KOPT-K1 (cell line): ENCODE measurements around the gene METTL21A.

Source experiments
- H3K27ac ChIP-seq: fragments of 200-600 bp; sonication (generic); 2 replicates; pipeline ENCODE4 v1.5.1; 2016; ENCODE audit warnings: antibody characterized with exemption, mild to moderate bottlenecking, low read depth, low read length; ENCODE audit not compliant: poor library complexity, severe bottlenecking
- H3K36me3 ChIP-seq: fragments of 200-600 bp; sonication (generic); 2 replicates; pipeline ENCODE4 v1.5.1; 2017; ENCODE audit warnings: antibody characterized with exemption, mild to moderate bottlenecking, low read length, moderate library complexity; ENCODE audit not compliant: insufficient read depth
- H3K9me3 ChIP-seq: fragments of 200-600 bp; sonication (generic); 2 replicates; pipeline ENCODE4 v1.5.1; 2017; ENCODE audit warnings: antibody characterized with exemption, low read length, mild to moderate bottlenecking; ENCODE audit not compliant: insufficient read depth, poor library complexity, severe bottlenecking

METTL21A gene

DNA sequence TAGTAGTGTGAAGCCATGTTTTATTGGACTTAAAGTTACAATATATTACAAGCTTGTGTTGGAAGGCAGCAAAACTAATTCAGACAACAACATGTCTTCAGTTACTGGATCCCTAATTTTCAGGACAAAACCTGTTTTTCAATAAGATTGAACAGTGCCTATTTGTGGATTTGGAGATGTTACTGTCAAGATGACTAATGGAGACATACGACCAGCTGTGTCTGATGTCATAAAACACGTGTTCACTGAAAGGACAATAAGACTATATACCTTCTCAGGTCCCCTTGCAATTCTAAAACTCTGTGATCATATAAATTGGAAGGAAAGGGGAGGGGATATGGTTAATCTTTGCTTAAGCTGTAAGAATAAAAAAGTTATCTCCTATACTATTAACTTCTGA is 21.7 kb downstream of the METTL21A start:
- Histone ChIP-seq H3K9me3 (no peaks in the 10 kb centered on the region), H3K36me3 (peaks cover 72% of the 10 kb centered on the region), H3K27ac (no peak overlapping the region)

DNA sequence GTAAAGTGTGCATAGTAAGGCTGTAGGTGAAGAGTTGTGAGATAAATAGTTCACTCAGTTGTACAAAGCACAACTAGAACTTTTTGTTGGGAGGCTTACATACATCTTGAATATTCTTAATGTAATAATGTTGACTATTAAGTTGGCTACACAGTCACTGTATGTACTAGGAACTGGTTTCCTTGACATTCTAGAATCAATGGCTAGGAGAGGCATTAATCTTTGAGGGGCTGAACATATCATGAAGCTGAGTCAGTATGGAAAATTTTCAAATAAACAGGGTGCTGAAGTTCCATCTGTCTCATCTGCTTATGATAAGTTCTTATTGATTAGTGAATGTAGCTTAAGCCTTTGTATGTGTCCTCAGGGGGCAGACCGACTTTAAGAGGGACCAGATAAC is 23.4 kb downstream of the METTL21A start:
- Histone ChIP-seq H3K36me3 (peaks cover 74% of the 10 kb centered on the region), H3K9me3 (no peaks in the 10 kb centered on the region), H3K27ac (no peak overlapping the region)

DNA sequence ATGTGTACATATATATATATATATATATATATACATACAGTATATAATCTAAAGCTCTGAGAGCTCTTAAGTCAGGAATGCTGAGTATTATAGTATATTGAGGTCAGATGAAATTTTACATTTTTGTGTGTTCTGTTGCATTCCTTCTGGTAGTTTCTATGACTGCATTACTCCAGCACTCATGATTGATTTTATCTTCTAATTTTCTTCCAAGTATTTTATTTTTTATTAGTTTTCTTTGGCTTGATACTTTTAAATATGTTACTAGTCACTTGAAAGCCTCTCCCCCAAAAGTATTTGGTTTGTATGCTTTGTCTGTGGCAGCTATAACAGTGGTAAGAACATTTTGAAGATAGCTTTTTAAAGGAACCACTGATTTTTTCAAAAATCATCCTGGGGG is 25.0 kb downstream of the METTL21A start:
- Histone ChIP-seq H3K27ac (no peak overlapping the region), H3K36me3 (peaks cover 75% of the 10 kb centered on the region), H3K9me3 (no peaks in the 10 kb centered on the region)

DNA sequence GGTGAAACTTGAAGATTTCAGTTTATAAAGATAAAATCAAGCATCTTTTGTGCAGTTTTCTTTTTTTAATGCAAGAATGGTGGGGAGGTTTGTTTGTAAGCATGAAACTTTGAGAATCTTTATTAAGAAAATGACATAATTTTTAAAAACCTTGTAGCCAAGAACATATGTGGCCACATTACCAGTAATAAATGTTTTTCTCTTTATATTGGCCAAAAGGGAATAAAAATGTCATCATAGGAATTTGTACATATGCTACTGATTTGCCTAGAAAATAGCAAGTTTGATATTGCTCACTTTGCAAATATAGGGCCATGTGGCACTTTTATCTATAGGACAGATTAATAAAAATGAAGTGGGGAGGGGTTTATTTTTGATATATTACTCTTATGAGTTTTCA is 25.6 kb downstream of the METTL21A start:
- no peak overlapping the region for H3K27ac ChIP-seq
- peaks cover 74% of the 10 kb centered on the region for H3K36me3 ChIP-seq
- H3K9me3 ChIP-seq = no peaks in the 10 kb centered on the region

DNA sequence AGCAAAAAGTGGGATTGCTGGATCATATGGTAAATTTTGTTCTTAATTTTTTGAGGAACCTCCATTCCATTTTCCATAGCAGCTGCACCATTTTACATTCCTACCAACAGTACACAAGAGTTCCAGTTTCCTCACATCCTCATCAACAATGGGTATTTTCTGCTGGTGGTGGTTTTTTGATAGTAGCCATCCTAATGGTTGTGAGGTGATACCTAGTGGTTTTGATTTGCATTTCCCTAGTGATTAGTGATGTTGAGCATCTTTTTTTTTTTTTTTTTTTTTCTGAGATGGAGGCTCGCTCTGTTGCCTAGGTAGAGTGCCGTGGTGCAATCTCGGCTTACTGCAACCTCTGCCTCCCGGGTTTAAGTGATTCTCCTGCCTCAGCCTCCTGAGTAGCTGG is 30.5 kb downstream of the METTL21A start:
- H3K36me3 ChIP-seq = peaks cover 98% of the 10 kb centered on the region
- peaks cover 32% of the 10 kb centered on the region for H3K9me3 ChIP-seq

DNA sequence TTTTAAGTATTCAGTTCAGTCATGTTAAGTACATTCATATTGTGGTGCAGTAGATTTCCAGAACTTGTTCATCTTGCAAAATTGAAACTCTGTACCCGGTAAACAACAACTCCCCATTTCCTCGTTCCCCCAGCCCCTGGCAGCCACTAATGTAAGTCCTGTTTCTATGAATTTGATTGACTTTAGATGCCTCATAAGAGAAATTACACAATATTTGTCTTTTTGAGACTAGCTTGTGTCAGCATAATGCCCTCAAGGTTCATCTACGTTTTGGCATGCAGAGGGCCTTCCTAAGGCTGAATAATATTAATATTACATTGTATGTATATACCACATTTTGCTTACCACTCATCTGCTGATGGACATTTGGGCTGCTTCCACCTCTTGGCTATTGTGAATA is 30.9 kb downstream of the METTL21A start:
- Histone ChIP-seq H3K36me3 (peaks cover 98% of the 10 kb centered on the region), H3K27ac (no peak overlapping the region)

More for the DNA sequence above, 30.5 kb downstream of the METTL21A start:
- no peak overlapping the region for H3K27ac ChIP-seq

DNA sequence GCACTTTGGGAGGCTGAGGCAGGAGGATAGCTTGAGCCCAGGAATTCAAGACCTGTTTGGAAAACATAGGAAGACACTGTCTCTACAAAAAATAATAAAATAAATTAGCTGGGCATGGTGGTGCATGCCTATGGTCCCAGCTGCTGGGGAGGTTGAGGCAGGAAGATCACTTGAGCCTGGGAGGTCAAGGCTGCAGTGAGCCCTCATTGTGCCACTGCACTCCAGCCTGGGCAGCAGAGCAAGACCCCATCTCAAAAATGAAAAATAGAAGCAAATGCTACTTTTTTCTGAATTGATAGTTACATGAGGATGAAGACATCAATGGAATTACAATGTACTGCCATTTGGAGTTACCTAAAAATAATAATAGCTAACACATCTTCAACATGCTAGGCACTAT is 31.9 kb downstream of the METTL21A start:
- no peak overlapping the region for H3K27ac ChIP-seq
- H3K36me3 ChIP-seq = peaks cover 98% of the 10 kb centered on the region
- peaks cover 42% of the 10 kb centered on the region for H3K9me3 ChIP-seq

More for the DNA sequence above, 30.9 kb downstream of the METTL21A start:
- peaks cover 37% of the 10 kb centered on the region for H3K9me3 ChIP-seq

DNA sequence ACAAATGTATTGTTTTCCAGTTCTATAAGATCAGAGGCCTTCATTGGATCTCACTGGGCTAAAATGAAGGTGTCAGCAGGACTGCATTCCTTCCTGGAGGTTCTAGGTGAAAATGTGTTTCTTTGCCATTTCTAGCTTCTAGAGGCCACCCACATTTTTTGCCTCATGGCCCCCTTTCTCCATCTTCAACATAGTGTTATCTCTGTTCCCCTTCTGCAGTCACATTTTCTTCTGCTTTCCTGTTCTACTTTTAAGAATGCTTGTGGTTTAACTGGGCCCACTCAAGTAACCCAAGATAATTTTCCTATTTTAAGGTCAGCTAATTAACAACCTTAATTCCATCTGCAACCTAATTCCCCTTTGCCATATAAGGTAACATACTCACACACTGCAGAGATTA is 36.1 kb downstream of the METTL21A start:
- Histone ChIP-seq H3K9me3 (peaks cover 44% of the 10 kb centered on the region), H3K27ac (no peak overlapping the region), H3K36me3 (peaks cover 99% of the 10 kb centered on the region)

DNA sequence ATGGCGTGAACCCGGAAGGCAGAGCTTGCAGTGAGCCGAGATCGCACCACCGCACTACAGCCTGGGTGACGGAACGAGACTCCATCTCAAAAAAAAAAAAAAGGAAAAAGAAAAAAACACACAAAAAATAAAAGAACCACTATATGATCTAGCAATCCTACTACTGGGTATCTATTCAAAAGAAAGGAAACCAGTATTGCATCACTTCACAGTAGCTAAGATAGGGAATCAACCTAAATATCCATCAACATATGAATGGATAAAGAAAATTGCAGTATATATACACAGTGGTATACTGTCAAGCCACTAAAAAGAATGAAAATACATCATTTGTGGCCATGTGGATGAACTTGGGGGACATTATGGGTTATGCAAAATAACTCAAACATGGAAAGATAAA is 37.9 kb downstream of the METTL21A start:
- Histone ChIP-seq H3K27ac (no peak overlapping the region), H3K36me3 (peaks cover 97% of the 10 kb centered on the region), H3K9me3 (peaks cover 35% of the 10 kb centered on the region)

DNA sequence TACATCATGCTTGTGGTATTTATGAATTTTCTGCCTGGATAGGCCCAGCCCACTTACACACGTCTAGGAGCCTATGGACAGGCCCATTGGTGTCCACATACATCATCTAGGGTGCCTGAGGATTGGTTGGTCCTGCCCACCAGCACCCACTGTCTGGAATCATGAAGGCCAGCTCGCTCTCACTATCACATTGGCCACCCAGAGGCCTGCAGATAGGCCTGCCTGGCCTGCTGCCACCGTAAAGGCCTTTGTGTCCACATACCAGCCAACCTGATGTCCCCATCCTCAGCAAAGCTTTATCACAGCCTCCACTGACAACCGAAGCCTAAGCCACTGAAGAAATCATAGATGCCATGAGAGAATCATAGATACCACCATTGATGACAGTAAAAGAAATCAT is 40.2 kb downstream of the METTL21A start:
- Histone ChIP-seq H3K36me3 (peaks cover 96% of the 10 kb centered on the region), H3K27ac (no peak overlapping the region), H3K9me3 (peaks cover 13% of the 10 kb centered on the region)

DNA sequence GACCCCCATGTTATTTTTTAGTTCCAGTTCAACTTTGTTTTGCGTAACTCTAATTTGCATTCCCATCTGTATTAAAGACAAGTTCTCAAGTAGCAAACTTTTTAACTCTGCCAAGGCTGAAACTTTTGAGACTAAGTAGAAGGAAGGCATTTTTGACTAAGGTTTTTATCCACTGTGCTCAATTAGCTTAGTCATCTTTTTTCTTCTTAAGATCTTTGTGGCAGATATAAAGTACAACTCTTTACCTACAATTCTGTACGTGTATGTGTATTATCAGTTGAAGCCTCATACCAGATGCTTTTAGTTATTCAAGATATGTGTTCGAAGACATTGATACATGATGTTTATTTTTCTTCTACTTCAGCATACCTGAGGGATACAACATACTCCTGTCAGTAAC is 53.8 kb downstream of the METTL21A start:
- no peak overlapping the region for H3K27ac ChIP-seq
- H3K9me3 ChIP-seq = no peaks in the 10 kb centered on the region
- peaks cover 100% of the 10 kb centered on the region for H3K36me3 ChIP-seq

DNA sequence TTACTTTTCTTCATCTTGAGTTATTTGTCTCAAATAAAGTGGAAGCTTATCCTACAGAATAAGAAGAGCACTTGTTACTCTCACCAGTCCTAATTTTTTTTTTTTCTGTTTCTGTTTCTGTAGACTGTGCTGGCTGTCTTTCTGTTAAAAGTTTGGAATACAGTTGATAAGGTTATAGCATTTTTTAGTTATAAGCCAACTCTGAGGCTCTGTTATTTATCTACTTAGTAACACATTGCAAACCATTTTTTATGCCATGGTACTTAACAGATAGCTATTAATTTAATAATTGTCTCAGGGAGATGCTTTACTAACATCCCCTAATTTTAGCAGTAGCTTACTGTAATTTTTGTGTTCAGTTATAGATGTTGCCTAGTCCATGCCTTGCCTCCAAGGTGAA is 57.5 kb downstream of the METTL21A start:
- peaks cover 95% of the 10 kb centered on the region for H3K36me3 ChIP-seq
- no peaks in the 10 kb centered on the region for H3K9me3 ChIP-seq
- H3K27ac ChIP-seq = no peak overlapping the region

DNA sequence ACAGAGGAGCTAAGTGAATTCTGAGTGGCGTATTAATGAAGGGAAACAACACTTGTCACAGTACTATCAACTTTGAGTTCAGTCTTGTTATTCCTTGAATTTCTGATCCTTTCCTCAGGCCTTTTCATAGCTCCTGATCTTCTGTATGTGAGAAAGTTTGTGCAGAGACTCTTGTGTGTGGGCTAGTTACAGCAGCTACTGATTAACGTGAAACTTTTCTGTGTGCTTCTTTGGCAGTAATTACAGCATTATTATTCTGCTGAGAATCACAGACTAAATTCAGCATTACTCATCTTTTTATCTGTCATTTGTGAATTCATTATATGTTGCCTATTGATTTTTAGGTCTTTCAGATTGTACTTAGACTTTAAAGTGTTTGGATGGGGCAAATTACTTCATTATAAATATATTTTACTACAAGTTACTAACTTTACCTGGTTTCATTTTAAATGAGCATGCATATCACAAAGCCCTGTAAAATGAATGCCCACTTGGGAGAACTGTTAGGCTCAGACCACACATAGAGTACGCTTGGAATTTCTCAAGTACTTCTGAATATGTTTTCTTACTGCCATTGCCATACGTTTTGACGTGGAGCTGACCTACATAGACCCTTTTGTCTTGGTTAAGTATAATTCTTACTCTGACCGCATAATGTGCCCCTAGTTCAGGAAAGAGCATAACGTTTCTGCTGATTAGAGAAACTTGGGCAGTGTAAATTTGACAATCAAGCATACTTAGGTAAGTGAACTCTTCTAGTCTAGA is 59.3 kb downstream of the METTL21A start:
- no peak overlapping the region for H3K27ac ChIP-seq
- H3K9me3 ChIP-seq = no peaks in the 10 kb centered on the region
- peaks cover 95% of the 10 kb centered on the region for H3K36me3 ChIP-seq
